Activated CD4-positive, alpha-beta T cell treated with anti-CD3 and anti-CD28 coated beads, Interleukin-2, amount 10 ng/mL, durations not matched to agents 7 days and 5 days (primary cell): ENCODE results near the gene PHF2. TPM values are rescaled to one million over a fixed set of nuclear protein-coding genes. Genes with fewer than 3 reads are reported as not detected.

Source experiments
- CTCF ChIA-PET: fragments of 350-600 bp; sonication (Branson Sonifier 250); formaldehyde crosslinking; loops from one replicate; lab custom pipeline; 2021; ENCODE audit warnings: antibody characterized with exemption; lab: Charles Lee
- POLR2A ChIA-PET: fragments of 350-600 bp; sonication (Branson Sonifier 250); formaldehyde crosslinking; loops from one replicate; lab custom pipeline; 2021; ENCODE audit warnings: antibody characterized with exemption; lab: Charles Lee
- DNase-seq: peaks from one replicate; pipeline ENCODE4 v3.0.0-alpha.2; 2020
- H3K27ac Mint-ChIP-seq: one replicate; pipeline ENCODE4 v1.8.0; 2021; ENCODE audit warnings: mild to moderate bottlenecking, moderate library complexity, mixed read lengths
- H3K27me3 Mint-ChIP-seq: one replicate; pipeline ENCODE4 v1.8.0; 2021; ENCODE audit warnings: mixed read lengths
- H3K36me3 Mint-ChIP-seq: one replicate; pipeline ENCODE4 v1.8.0; 2021; ENCODE audit warnings: low read depth, mixed read lengths
- H3K4me1 Mint-ChIP-seq: one replicate; pipeline ENCODE4 v1.8.0; 2021; ENCODE audit warnings: mixed read lengths
- H3K4me3 Mint-ChIP-seq: one replicate; pipeline ENCODE4 v1.8.0; 2021; ENCODE audit warnings: mild to moderate bottlenecking, moderate library complexity, mixed read lengths
- H3K9me3 Mint-ChIP-seq: one replicate; pipeline ENCODE4 v1.8.0; 2021; ENCODE audit warnings: mixed read lengths
- total RNA-seq, 2 experiments: library from RNA; stranded (reverse); gene quantifications; one replicate each; pipeline ENCODE4 v1.2.3, GENCODE V29; 2021

The PHF2 gene
- 10 to 100 TPM; 29.3 to 29.4 TPM for total RNA-seq

GRCh38 chr9:93576258-93577077 lies at the start of gene PHF2:
PHF2 (plus strand) TSS chr9:93576584; CDS start chr9:93576774, 190 bp downstream.
- no peak for DNase-seq
- CTCF ChIA-PET: interaction anchor here (0.5 kb wide), 1 partner anchor 298 kb away, joined by 3 read pairs; no protein-coding TSS in a partner anchor
- no peaks in the 10 kb centered on the region for H3K27me3 Mint-ChIP-seq
- H3K27ac Mint-ChIP-seq: peak within 1 kb of the TSS; percentile 96
- no peaks in the 10 kb centered on the region for H3K36me3 Mint-ChIP-seq
- POLR2A ChIA-PET: interaction anchor here (0.8 kb wide), 1 partner anchor 10 kb away, joined by 3 read pairs; no protein-coding TSS in a partner anchor
- no peaks in the 10 kb centered on the region for H3K9me3 Mint-ChIP-seq
- peaks cover 37% of the 10 kb centered on the region for H3K4me1 Mint-ChIP-seq
- peak within 1 kb of the TSS; percentile 87 for H3K4me3 Mint-ChIP-seq

GRCh38 chr9:93531374-93531773 lies 45.0 kb upstream of the PHF2 start:
- Mint-ChIP-seq H3K36me3 (peaks cover 53% of the 10 kb centered on the region), H3K27ac (no peak overlapping the region), H3K4me1 (peaks cover 9% of the 10 kb centered on the region), H3K4me3 (no peak overlapping the region), H3K27me3 (no peaks in the 10 kb centered on the region), H3K9me3 (no peaks in the 10 kb centered on the region)
- CTCF ChIA-PET: no interaction called here
- DNase-seq: no peak
- POLR2A ChIA-PET: no interaction called here

- POLR2A ChIA-PET: no interaction called here
- H3K36me3 Mint-ChIP-seq: peaks cover 53% of the 10 kb centered on the region
- peaks cover 9% of the 10 kb centered on the region for H3K4me1 Mint-ChIP-seq
- no peak overlapping the region for H3K27ac Mint-ChIP-seq
- H3K4me3 Mint-ChIP-seq: no peak overlapping the region
- H3K27me3 Mint-ChIP-seq: no peaks in the 10 kb centered on the region
- CTCF ChIA-PET: no interaction called here
- DNase-seq: no peak
- H3K9me3 Mint-ChIP-seq: no peaks in the 10 kb centered on the region
These were observed 44.2 kb upstream of the PHF2 start for GRCh38 chr9:93532141-93532540.

- H3K27ac Mint-ChIP-seq: peak overlapping the region; percentile 44
- no peak for DNase-seq
- peaks cover 50% of the 10 kb centered on the region for H3K36me3 Mint-ChIP-seq
- no peak overlapping the region for H3K4me3 Mint-ChIP-seq
- H3K9me3 Mint-ChIP-seq: no peaks in the 10 kb centered on the region
- H3K4me1 Mint-ChIP-seq: peaks cover 7% of the 10 kb centered on the region
- ChIA-PET CTCF (no interaction called here), POLR2A (no interaction called here)
- no peaks in the 10 kb centered on the region for H3K27me3 Mint-ChIP-seq
These were observed 42.5 kb upstream of the PHF2 start for GRCh38 chr9:93533863-93534262.

GRCh38 chr9:93536167-93536566 lies 40.2 kb upstream of the PHF2 start:
- ChIA-PET POLR2A (no interaction called here), CTCF (no interaction called here)

GRCh38 chr9:93536874-93537273 lies 39.5 kb upstream of the PHF2 start:
- DNase-seq: no peak
- H3K4me1 Mint-ChIP-seq: peaks cover 7% of the 10 kb centered on the region
- H3K27ac Mint-ChIP-seq: no peak overlapping the region
- no peak overlapping the region for H3K4me3 Mint-ChIP-seq
- H3K36me3 Mint-ChIP-seq: peaks cover 41% of the 10 kb centered on the region
- ChIA-PET POLR2A (no interaction called here), CTCF (no interaction called here)
- H3K9me3 Mint-ChIP-seq: no peaks in the 10 kb centered on the region
- H3K27me3 Mint-ChIP-seq: no peaks in the 10 kb centered on the region

More at GRCh38 chr9:93536167-93536566, 40.2 kb upstream of the PHF2 start:
- Mint-ChIP-seq H3K27ac (no peak overlapping the region), H3K9me3 (no peaks in the 10 kb centered on the region), H3K36me3 (peaks cover 44% of the 10 kb centered on the region), H3K4me1 (peaks cover 7% of the 10 kb centered on the region), H3K4me3 (no peak overlapping the region), H3K27me3 (no peaks in the 10 kb centered on the region)
- DNase-seq: no peak

- Mint-ChIP-seq H3K36me3 (peaks cover 28% of the 10 kb centered on the region), H3K27me3 (no peaks in the 10 kb centered on the region), H3K4me3 (no peak overlapping the region), H3K9me3 (no peaks in the 10 kb centered on the region), H3K4me1 (no peaks in the 10 kb centered on the region), H3K27ac (no peak overlapping the region)
- ChIA-PET CTCF (no interaction called here), POLR2A (interaction anchor here (0.7 kb wide), 1 partner anchor 16 kb away, joined by 3 read pairs; no protein-coding TSS in a partner anchor)
- DNase-seq: no peak
These were observed 36.1 kb upstream of the PHF2 start for GRCh38 chr9:93540305-93540704.

GRCh38 chr9:93541005-93541404 lies 35.4 kb upstream of the PHF2 start:
- ChIA-PET POLR2A (interaction anchor here (0.7 kb wide), 1 partner anchor 17 kb away, joined by 3 read pairs; no protein-coding TSS in a partner anchor), CTCF (no interaction called here)
- H3K4me1 Mint-ChIP-seq: no peaks in the 10 kb centered on the region
- no peaks in the 10 kb centered on the region for H3K27me3 Mint-ChIP-seq
- H3K4me3 Mint-ChIP-seq: no peak overlapping the region
- H3K36me3 Mint-ChIP-seq: peaks cover 28% of the 10 kb centered on the region
- no peaks in the 10 kb centered on the region for H3K9me3 Mint-ChIP-seq
- DNase-seq: no peak
- H3K27ac Mint-ChIP-seq: no peak overlapping the region

GRCh38 chr9:93541581-93542349 lies 34.6 kb upstream of the PHF2 start:
- peaks cover 35% of the 10 kb centered on the region for H3K36me3 Mint-ChIP-seq
- ChIA-PET CTCF (no interaction called here), POLR2A (no interaction called here)
- no peak overlapping the region for H3K4me3 Mint-ChIP-seq
- H3K9me3 Mint-ChIP-seq: no peaks in the 10 kb centered on the region
- H3K27me3 Mint-ChIP-seq: no peaks in the 10 kb centered on the region
- H3K27ac Mint-ChIP-seq: no peak overlapping the region
- DNase-seq: no peak
- no peaks in the 10 kb centered on the region for H3K4me1 Mint-ChIP-seq

- H3K27ac Mint-ChIP-seq: no peak overlapping the region
- DNase-seq: no peak
- ChIA-PET POLR2A (no interaction called here), CTCF (no interaction called here)
- H3K36me3 Mint-ChIP-seq: peaks cover 39% of the 10 kb centered on the region
- no peak overlapping the region for H3K4me3 Mint-ChIP-seq
- H3K27me3 Mint-ChIP-seq: no peaks in the 10 kb centered on the region
- H3K9me3 Mint-ChIP-seq: no peaks in the 10 kb centered on the region
- no peaks in the 10 kb centered on the region for H3K4me1 Mint-ChIP-seq
These were observed 33.3 kb upstream of the PHF2 start for GRCh38 chr9:93543117-93543516.

- POLR2A ChIA-PET: no interaction called here
- H3K27ac Mint-ChIP-seq: no peak overlapping the region
- H3K4me1 Mint-ChIP-seq: no peaks in the 10 kb centered on the region
- no peaks in the 10 kb centered on the region for H3K9me3 Mint-ChIP-seq
- no peak overlapping the region for H3K4me3 Mint-ChIP-seq
- CTCF ChIA-PET: interaction anchor here (1.1 to 3.2 kb wide), 2 partner anchors 13 to 19 kb away, joined by 3 to 11 read pairs; no protein-coding TSS in a partner anchor
- peaks cover 43% of the 10 kb centered on the region for H3K36me3 Mint-ChIP-seq
- no peaks in the 10 kb centered on the region for H3K27me3 Mint-ChIP-seq
- no peak for DNase-seq
These were observed 30.0 kb upstream of the PHF2 start for GRCh38 chr9:93546356-93546755.

GRCh38 chr9:93549611-93550010 lies 26.8 kb upstream of the PHF2 start:
- H3K27me3 Mint-ChIP-seq: no peaks in the 10 kb centered on the region

GRCh38 chr9:93552923-93553322 lies 23.5 kb upstream of the PHF2 start:
- Mint-ChIP-seq H3K4me3 (no peak overlapping the region), H3K36me3 (peaks cover 45% of the 10 kb centered on the region), H3K4me1 (no peaks in the 10 kb centered on the region), H3K9me3 (no peaks in the 10 kb centered on the region), H3K27ac (no peak overlapping the region), H3K27me3 (no peaks in the 10 kb centered on the region)
- DNase-seq: no peak
- CTCF ChIA-PET: interaction anchor here (1.4 to 2.9 kb wide), 2 partner anchors 8 to 13 kb away, joined by 4 to 14 read pairs; no protein-coding TSS in a partner anchor
- POLR2A ChIA-PET: no interaction called here

More at GRCh38 chr9:93549611-93550010, 26.8 kb upstream of the PHF2 start:
- Mint-ChIP-seq H3K36me3 (peaks cover 50% of the 10 kb centered on the region), H3K27ac (no peak overlapping the region), H3K4me1 (no peaks in the 10 kb centered on the region), H3K4me3 (no peak overlapping the region), H3K9me3 (no peaks in the 10 kb centered on the region)
- POLR2A ChIA-PET: no interaction called here
- CTCF ChIA-PET: interaction anchor here (0.5 to 2.2 kb wide), 2 partner anchors 17 to 1983 kb away, joined by 3 to 10 read pairs; no protein-coding TSS in a partner anchor
- DNase-seq: no peak
